RWPE2 (cell line): Measurements from ENCODE around the gene UBE2B.
A peak's percentile ranks its signal among the peaks of the same experiment; 100 is the strongest.

ENCODE experiments used
- ATAC-seq: fragments of 200-7000 bp; cut with Tn5 transposase; 3 replicates; pipeline ENCODE4 v1.9.1; 2021; ENCODE audit warnings: low read depth
- DNase-seq: peaks from one replicate; pipeline ENCODE4 v3.0.0-alpha.2; 2020; ENCODE audit warnings: low spot score
- H3K27ac ChIP-seq: fragments of 450-650 bp; 2 replicates; pipeline ENCODE4 v1.5.1; 2017; ENCODE audit warnings: mild to moderate bottlenecking; ENCODE audit not compliant: poor library complexity, severe bottlenecking
- H3K27me3 ChIP-seq: fragments of 250-450 bp; sonication (Bioruptor Pico); 2 replicates; pipeline ENCODE4 v1.5.1; 2021; ENCODE audit warnings: mild to moderate bottlenecking, moderate library complexity; ENCODE audit not compliant: insufficient read depth, poor library complexity, severe bottlenecking
- H3K36me3 ChIP-seq: fragments of 250-450 bp; sonication (Bioruptor Pico); 2 replicates; pipeline ENCODE4 v1.5.1; 2020; ENCODE audit warnings: low read depth, mild to moderate bottlenecking, moderate library complexity
- H3K4me1 ChIP-seq: fragments of 250-450 bp; sonication (Bioruptor Pico); 2 replicates; pipeline ENCODE4 v1.5.1; 2021; ENCODE audit warnings: mild to moderate bottlenecking, moderate library complexity; ENCODE audit not compliant: insufficient read depth, poor library complexity, severe bottlenecking
- H3K4me3 ChIP-seq: fragments of 250-450 bp; sonication (Bioruptor Pico); 2 replicates; pipeline ENCODE4 v1.5.1; 2021; ENCODE audit warnings: mild to moderate bottlenecking, moderate library complexity; ENCODE audit not compliant: severe bottlenecking
- H3K9me3 ChIP-seq: fragments of 250-450 bp; sonication (Bioruptor Pico); 2 replicates; pipeline ENCODE4 v1.5.1; 2021; ENCODE audit warnings: mild to moderate bottlenecking, moderate library complexity; ENCODE audit not compliant: severe bottlenecking
- CTCF ChIP-seq: fragments of 450-650 bp; IDR thresholded peaks from one replicate; pipeline ENCODE4 v1.5.1; 2017; ENCODE audit warnings: mild to moderate bottlenecking, moderate library complexity; ENCODE audit not compliant: poor library complexity, severe bottlenecking

Gene UBE2B

GRCh38 chr5:134439210-134439654 lies 67.9 kb downstream of the UBE2B start:
- H3K36me3 ChIP-seq, result no peaks in the 10 kb centered on the region
- peaks cover 54% of the 10 kb centered on the region for H3K4me1 ChIP-seq
- no peak overlapping the region for H3K4me3 ChIP-seq
- DNase-seq, result peak; percentile 100
- no peaks in the 10 kb centered on the region for H3K27me3 ChIP-seq
- no peaks in the 10 kb centered on the region for H3K9me3 ChIP-seq
- peak overlapping the region; percentile 97 for H3K27ac ChIP-seq
- ATAC-seq, result peak; percentile 72
- peak; percentile 42 for TF ChIP-seq CTCF

GRCh38 chr5:134440201-134440755 lies 68.9 kb downstream of the UBE2B start:
- DNase-seq, result no peak
- H3K9me3 ChIP-seq, result no peaks in the 10 kb centered on the region
- TF ChIP-seq CTCF, result no peak

More at GRCh38 chr5:134440201-134440755, 68.9 kb downstream of the UBE2B start:
- Histone ChIP-seq H3K4me1 (peaks cover 51% of the 10 kb centered on the region), H3K27ac (peak overlapping the region; percentile 97), H3K36me3 (no peaks in the 10 kb centered on the region), H3K4me3 (no peak overlapping the region), H3K27me3 (no peaks in the 10 kb centered on the region)
- no peak; the same call in 2 of the 3 replicates for ATAC-seq
